UCSD-AML1 (cell line): ENCODE measurements around the gene PTPN21.

ENCODE experiments used
- DNase-seq: peaks from one replicate; lab custom pipeline; 2025; ENCODE audit not compliant: unreplicated experiment; lab: John Stamatoyannopoulos, UW

The PTPN21 gene

DNA sequence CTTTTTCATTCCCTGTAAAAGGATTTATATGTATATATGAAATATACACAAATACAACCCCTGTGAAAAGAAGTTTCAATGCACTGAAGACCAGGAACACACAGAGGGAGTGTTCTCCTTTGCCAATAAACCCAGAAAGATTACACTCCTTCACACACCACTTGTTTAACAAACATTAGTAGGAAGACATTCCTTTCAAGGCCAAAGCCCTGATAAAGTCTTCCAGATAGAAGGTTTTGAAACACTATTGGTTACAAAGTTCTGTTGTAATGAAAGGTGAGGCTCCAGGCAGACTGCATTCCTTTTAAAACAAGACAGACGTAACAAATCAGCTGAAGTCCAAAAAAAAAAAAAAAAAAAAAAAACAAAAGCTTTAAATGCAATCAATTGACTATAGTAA is 81.0 kb downstream of the PTPN21 start:
- no peak for DNase-seq

DNA sequence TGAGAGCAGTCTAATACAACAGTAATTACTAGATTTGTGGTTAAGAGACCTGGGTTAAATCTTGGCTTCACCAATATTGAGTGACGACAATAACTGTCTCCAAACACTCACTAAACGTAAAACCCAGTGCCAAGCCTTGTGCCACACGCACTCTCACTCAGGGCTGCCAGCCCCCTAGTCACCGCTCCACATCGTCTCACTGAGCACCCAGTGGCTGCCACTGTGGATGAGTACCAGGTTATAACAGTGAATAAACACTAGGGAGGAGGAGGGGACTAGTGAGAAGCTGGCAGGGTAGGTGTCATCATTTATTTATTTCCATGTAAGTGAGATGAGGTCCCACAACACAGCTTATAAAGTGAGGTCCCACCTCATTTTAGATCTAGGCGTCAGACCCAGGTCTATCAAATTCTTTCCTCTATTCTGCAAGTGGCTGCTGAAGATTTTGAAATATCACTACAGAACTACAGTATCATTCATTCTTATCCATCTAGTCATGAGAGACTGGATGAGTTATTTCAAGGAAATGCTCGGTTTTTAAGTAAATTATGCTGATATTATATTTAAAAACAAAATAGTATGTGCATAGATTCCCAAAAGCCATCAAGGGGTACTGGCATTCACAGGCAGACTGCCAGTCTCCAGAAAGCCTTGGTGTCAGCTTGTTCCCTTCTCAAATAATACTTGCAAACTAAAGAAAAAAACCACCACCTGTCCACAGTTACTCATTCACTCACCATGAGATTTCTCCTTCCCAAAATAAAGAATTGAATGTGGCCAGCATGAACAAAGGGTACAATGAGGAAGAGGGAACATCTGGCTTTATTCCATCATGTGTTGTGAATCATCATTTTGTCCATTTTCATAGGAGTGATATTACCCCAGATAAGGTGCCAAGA is 84.0 kb downstream of the PTPN21 start:
- no peak for DNase-seq

DNA sequence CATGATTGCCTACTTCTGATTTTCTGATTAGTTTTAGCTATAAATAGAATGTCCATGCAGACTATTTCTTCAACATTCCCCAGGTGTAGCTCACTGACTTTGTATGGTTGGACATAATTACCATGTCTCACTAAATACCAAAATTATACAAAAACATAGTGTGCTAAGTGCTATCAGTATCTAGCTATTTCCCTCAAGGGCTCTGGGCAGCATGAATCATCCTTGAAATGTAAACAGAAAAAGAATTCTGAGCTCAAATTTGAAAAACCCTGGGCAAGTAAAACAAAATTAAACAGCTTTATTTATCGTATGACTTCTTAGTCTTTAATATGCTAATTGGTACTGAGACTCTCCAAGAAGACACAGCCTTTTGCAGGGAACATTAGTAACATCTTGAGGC is 86.4 kb downstream of the PTPN21 start:
- DNase-seq: no peak

DNA sequence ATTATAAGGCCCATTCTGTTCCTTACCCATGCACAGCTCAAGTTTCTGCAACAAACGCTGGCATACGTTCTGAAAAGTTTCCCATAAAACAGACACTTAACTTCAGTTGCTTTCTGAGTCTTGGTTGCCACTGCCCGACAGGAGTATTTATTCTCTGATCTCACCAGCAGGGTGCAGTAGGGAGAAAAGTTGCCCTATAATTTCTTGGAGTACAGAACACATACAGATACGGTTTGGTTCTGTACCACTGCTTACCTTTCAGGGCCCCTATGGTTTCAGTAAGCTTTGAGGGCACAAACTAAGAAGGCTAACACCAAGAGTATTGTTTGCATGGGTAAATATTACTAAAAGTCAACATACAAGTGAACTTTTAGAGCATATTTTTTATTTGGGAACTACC is 91.5 kb downstream of the PTPN21 start:
- no peak for DNase-seq

DNA sequence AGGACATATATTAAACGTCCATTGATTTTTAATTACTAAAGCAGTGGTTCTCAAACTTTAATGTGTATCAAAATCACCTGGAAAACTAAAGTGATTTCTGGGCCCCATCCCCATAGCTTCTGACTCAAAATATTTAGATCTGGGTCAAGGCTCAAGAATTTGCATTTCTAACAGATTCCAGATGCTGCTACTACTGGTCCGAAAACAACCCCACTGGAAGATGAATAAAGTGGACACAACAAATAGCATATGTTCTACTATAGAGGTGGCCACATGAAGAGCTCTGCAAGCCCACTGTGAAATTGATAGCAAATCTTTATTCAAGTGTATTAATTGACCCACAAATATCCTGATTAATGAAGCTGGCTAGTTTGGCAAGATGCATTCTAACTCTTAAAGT is 99.9 kb downstream of the PTPN21 start:
- DNase-seq: no peak

DNA sequence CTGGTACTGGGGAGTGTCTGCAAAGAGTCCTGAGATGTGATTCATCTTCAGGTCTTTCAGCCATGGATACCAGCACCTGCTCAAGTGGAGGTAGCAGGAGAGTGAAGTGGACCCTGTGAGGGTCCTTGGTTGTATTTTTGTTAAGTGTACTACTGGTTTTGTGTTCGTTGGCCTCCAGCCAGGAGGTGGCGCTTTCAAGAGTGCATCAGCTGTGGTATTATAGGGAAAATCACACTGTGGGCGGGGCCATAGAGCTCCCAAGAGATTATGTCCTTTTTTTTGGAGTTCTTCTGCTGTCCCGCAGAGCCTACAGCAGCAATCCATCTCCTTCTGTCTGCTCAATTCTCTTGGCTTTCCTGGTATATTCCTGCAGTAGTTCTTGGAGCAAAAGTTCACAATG is 102.6 kb downstream of the PTPN21 start:
- no peak for DNase-seq

DNA sequence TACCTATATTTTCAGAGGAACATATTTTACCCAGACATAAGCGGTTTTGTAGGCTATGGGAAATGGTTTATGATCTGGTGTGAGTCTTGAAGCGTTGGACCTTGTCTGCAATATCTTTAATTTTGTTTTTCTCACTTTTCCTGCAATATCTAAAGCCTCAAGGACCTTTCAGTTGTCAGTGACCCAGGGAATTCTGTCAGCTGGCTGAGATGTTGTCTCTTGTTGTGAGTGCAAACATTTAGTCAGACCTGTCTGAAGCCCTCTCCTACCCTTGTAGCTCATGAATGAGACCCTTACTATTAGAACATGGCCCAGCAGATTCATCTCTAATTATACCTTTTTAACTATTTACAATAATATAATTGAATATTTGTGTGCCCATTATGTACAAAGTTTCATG is 115.7 kb downstream of the PTPN21 start:
- no peak for DNase-seq

DNA sequence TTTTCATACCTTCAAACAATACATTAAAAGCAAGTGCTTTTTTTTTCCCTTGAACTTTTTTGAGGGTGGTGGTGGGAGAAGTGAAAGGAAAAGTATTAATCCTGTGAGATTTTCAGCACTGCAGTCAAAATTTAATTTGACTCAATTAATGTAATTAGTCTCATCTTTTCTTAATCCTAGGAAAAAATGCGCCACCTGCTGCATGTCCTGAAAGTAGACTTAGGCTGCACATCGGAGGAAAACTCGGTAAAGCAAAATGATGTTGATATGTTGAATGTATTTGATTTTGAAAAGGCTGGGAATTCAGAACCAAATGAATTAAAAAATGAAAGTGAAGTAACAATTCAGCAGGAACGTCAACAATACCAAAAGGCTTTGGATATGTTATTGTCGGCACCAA is 117.1 kb downstream of the PTPN21 start:
- DNase-seq: no peak

DNA sequence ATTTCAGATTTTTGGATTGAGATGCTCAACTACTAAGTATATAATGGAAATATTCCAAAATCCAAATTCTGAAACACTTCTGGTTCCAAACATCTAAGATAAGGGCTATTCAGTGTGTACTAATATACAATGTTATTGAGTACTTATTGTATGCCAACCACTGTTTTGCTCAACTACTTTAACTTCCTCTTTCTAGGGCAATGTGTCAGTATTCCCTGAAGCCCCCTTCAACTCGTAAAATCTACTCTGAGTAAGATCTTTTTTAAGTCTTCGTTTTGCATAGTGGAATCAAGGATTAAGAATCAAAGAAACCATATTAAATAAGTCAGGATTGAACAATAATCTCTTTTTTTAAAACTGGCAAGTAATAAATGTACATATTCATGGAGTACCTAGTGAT is 123.8 kb downstream of the PTPN21 start:
- no peak for DNase-seq

DNA sequence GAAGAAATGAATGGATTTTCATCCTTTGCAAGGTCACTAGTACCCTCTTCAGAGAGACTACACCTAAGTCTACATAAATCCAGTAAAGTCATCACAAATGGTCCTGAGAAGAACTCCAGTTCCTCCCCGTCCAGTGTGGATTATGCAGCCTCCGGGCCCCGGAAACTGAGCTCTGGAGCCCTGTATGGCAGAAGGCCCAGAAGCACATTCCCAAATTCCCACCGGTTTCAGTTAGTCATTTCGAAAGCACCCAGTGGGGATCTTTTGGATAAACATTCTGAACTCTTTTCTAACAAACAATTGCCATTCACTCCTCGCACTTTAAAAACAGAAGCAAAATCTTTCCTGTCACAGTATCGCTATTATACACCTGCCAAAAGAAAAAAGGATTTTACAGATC is 128.5 kb downstream of the PTPN21 start:
- no peak for DNase-seq

DNA sequence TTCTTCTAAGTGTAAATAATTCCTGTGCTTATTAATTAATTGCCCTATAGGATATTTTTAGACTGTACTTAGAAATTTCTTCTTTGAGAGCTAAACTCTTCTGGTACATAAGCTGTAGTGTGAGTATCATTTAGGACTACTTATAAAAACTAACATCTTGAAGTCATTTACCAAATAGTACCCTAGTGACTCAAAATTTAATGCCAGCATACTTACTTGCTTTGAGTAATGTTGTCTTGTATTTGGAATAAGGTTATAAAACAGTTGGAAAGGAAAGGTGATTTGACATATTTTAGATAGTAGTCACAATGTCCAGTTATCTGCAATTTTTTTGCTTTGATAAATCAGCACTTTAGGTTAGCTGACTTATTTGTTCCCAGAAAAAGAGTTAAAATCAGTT is 130.2 kb downstream of the PTPN21 start:
- DNase-seq: no peak

DNA sequence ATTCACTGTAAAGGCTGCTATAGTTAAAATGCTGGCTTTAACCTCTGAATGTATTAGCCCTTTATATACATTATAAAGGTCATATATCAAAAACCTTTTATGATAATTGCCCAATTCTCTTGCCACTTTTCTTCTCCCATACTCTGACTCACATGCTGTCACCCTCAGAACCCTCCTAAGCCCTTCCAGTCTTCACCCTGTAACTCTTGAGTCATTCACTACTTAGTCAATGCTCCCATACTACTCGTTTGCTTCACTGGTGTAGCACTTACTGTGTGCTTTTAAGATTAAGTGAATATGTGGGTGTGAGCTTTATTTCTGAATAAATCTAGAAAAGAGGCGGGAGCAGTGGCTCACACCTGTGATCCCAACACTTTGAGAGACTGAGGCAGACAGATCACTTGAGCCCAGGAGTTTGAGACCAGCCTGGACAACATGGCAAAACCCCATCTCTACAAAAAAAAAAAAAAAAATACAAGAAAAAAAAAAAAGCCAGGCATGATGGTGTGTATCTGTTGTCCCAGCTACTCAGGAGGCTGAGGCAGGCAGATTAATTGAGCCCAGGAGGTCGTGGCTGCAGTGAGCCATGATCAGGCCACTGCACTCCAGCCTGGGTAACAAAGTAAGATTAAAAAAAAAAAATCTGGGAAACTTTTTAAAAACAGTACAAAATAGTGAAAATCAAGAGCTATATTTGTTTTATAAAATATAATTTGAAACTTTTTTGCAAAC is 131.7 kb downstream of the PTPN21 start:
- no peak for DNase-seq

DNA sequence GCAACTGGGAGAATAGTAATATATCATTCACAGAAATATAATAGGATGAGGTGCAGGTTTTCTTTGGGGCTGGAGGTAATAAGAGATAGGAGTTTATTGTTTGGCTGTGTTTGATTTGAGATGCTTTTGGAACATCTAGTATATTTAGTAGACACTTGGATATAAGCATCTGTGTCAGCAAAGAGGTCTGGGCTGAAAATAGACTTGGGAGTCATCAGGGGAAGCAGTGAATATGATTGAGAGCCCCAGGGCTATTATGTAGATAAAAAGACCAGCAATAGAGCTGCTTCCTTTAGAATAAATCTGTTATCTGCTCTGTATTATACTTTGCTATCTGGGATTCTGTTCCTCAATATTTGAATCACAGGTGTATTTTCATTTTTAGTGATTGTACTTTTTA is 132.8 kb downstream of the PTPN21 start:
- DNase-seq: no peak

DNA sequence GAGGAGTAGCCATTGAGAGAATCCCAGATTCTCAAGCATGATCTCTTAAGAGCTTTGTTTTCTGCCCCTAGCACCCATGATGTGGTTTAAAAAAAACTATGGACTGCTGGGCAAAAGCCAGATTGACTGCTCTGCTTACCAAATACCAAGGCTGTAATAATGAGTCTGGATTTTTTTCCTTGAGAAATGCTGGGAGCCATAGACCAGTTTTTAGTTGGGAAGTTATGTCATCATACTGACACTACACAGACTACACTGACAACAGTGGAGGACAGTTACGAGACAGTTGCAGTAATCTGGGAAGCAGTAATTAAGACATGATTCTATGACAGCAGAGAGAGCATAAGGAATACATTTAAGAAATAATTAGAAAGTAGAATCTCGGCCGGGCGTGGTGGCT is 133.5 kb downstream of the PTPN21 start:
- no peak for DNase-seq

DNA sequence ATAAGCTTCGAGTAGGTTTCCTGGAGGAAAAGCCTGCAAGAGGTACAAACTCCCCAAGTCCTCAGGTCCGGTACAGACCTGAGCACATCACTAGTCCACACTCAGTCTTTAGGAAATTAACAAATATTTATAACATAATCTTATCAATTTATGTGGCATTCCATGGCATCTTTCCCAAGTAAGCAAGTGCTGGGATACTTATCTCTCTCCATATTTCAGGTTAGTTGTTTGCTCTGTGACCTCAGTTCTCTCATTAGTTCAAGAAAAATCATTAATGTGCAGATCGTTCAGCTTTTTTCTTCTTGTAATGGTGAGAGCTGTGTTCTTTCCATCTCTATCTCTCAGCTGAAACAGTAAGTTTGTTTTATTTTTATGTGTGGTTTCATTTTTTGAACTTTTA is 134.6 kb downstream of the PTPN21 start:
- DNase-seq: no peak

DNA sequence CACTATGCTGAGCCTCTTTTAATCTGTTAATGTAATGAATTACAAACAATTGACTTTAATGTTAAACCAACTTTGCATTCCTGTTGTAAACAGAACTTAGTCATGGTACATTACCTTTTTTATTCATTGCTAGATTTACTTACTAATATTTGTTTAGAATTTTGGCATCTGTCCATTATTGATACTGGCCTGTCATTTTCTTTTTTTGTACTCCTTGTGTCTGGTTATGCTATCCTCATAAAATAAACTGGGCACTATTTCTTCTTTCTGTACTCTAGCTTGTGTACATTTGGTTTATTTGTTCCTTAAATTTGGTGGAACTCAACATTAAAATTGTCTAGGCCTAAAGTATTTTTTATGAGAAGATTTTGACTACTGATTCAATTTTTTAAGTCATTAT is 137.2 kb downstream of the PTPN21 start:
- no peak for DNase-seq
